Thymus (tissue), 14 donors: Measurements from ENCODE around the gene EHBP1L1. TPM values are rescaled to one million over a fixed set of nuclear protein-coding genes. Genes with fewer than 3 reads are reported as not detected.

Source experiments
- DNase-seq, 9 donors: peaks; one replicate each; pipeline ENCODE4 v3.0.0-alpha.2; 2013; ENCODE audit warnings: low spot score in 9 of 9, low read depth in 6 of 9, missing footprints in 1 of 9
- H3K27ac ChIP-seq, 2 donors: one replicate each; pipeline ENCODE4 v1.5.1; 2013; ENCODE audit warnings: control low read depth in 1 of 2, low read depth in 1 of 2, low read length in 1 of 2, mild to moderate bottlenecking in 1 of 2, moderate library complexity in 1 of 2
- H3K27me3 ChIP-seq, 2 donors: one replicate each; pipeline ENCODE4 v1.5.1; 2013; ENCODE audit warnings: low read length in 1 of 2; ENCODE audit not compliant: control insufficient read depth in 2 of 2, insufficient read depth in 1 of 2
- H3K36me3 ChIP-seq, 2 donors: one replicate each; pipeline ENCODE4 v1.5.1; 2013; ENCODE audit warnings: low read length in 1 of 2, mild to moderate bottlenecking in 1 of 2, moderate library complexity in 1 of 2; ENCODE audit not compliant: control insufficient read depth in 2 of 2, insufficient read depth in 2 of 2
- H3K4me1 ChIP-seq, 2 donors: one replicate each; pipeline ENCODE4 v1.5.1; 2013; ENCODE audit warnings: low read length in 2 of 2; ENCODE audit not compliant: control insufficient read depth in 2 of 2, insufficient read depth in 2 of 2
- H3K4me3 ChIP-seq, 2 donors: one replicate each; pipeline ENCODE4 v1.5.1; 2013; ENCODE audit warnings: low read length in 2 of 2, control low read depth in 1 of 2, mild to moderate bottlenecking in 1 of 2
- H3K9me3 ChIP-seq, 2 donors: one replicate each; pipeline ENCODE4 v1.5.1; 2013; ENCODE audit warnings: low read length in 1 of 2, mild to moderate bottlenecking in 1 of 2; ENCODE audit not compliant: control insufficient read depth in 2 of 2, insufficient read depth in 1 of 2
- WGBS: extraction: QIAGEN DNeasy Blood & Tissue Kit; methylation state at CpG from one replicate; pipeline ENCODE4 v1.1.7; 2013; 5-methylcytosine and 5-hydroxymethylcytosine counted together
- long read RNA-seq, 10 donors: transcript quantifications; one replicate each; lab custom pipeline, GENCODE V29; 2026
- polyA plus RNA-seq: library from polyadenylated mRNA; stranded (reverse); fragments of 200-250 nt; gene quantifications from one replicate; pipeline ENCODE4 v1.2.3, GENCODE V29; 2013
- total RNA-seq: library from RNA; stranded (reverse); fragments of 120-200 nt; gene quantifications from one replicate; pipeline ENCODE4 v1.2.4, GENCODE V29; 2013
- donor health status: healthy.

The EHBP1L1 gene
- total RNA-seq (19.9 TPM), polyA plus RNA-seq (66.5 TPM)
- long read RNA-seq, donor 1 = 0 reads
- long read RNA-seq, donor 2 = 0 reads
- long read RNA-seq, donor 3, transcript EHBP1L1-202 (1 exons, 3,169 nt) = major isoform, 20 of 31 reads
- long read RNA-seq, donor 3, transcript EHBP1L1-209 (3 exons, 769 nt) = minor isoform, 6 of 31 reads
- long read RNA-seq, donor 3, partial matches to known transcripts = 5 of 31 reads
- long read RNA-seq, donor 3, other reads (novel, unspliced or antisense) = 0 of 31 reads
- long read RNA-seq, donor 4, partial matches to known transcripts = 5 of 11 reads
- long read RNA-seq, donor 4, other reads (novel, unspliced or antisense) = 0 of 11 reads
- long read RNA-seq, donor 5, transcript EHBP1L1-202 (1 exons, 3,169 nt) = major isoform, 29 of 59 reads
- long read RNA-seq, donor 5, transcript EHBP1L1-209 (3 exons, 769 nt) = minor isoform, 7 of 59 reads
- long read RNA-seq, donor 5, partial matches to known transcripts = 22 of 59 reads
- long read RNA-seq, donor 5, other reads (novel, unspliced or antisense) = 0 of 59 reads
- long read RNA-seq, donor 6, full-length matches to known transcripts = 26 of 31 reads
- long read RNA-seq, donor 6, partial matches to known transcripts = 5 of 31 reads
- long read RNA-seq, donor 6, other reads (novel, unspliced or antisense) = 0 of 31 reads
- long read RNA-seq, donor 7, transcript EHBP1L1-202 (1 exons, 3,169 nt) = major isoform, 6 of 7 reads
- long read RNA-seq, donor 7, partial matches to known transcripts = 0 of 7 reads
- long read RNA-seq, donor 7, other reads (novel, unspliced or antisense) = 0 of 7 reads
- long read RNA-seq, donor 8, partial matches to known transcripts = 0 of 3 reads
- long read RNA-seq, donor 8, other reads (novel, unspliced or antisense) = 0 of 3 reads
- long read RNA-seq, donor 9, partial matches to known transcripts = 5 of 9 reads
- long read RNA-seq, donor 9, other reads (novel, unspliced or antisense) = 0 of 9 reads
- long read RNA-seq, donor 10, partial matches to known transcripts = 0 of 16 reads
- long read RNA-seq, donor 10, other reads (novel, unspliced or antisense) = 11 of 16 reads

GRCh38 chr11:65575568-65576231, at the start of gene EHBP1L1:
EHBP1L1 (plus strand) TSS chr11:65576053; CDS start chr11:65576303, 250 bp downstream.
- Histone ChIP-seq H3K9me3 (no peaks in the 10 kb centered on the region), H3K27me3 (no peaks in the 10 kb centered on the region), H3K36me3 (peaks cover 19 to 25% of the 10 kb centered on the region in 2 donors), H3K4me3 (peak within 1 kb of the TSS; percentile 66 to 84), H3K4me1 (peaks cover 34 to 61% of the 10 kb centered on the region in 2 donors), H3K27ac (peak within 1 kb of the TSS; percentile 84 to 97)
- DNase-seq = peak in 6 of 9 donors; percentile 40 to 87 (median 71)
- WGBS = under 1% methylated on average over 69 of the region's 69 CpGs

GRCh38 chr11:65526744-65527143, 49.1 kb upstream of the EHBP1L1 start:
- H3K36me3 ChIP-seq = peaks cover 37 to 39% of the 10 kb centered on the region in 2 donors
- H3K4me3 ChIP-seq = no peak overlapping the region

GRCh38 chr11:65528819-65529350, 47.0 kb upstream of the EHBP1L1 start:
- peaks cover 53 to 56% of the 10 kb centered on the region in 2 donors for H3K36me3 ChIP-seq

More at GRCh38 chr11:65526744-65527143, 49.1 kb upstream of the EHBP1L1 start:
- H3K27me3 ChIP-seq = no peaks in the 10 kb centered on the region
- H3K27ac ChIP-seq = no peak overlapping the region
- peaks cover 29 to 54% of the 10 kb centered on the region in 2 donors for H3K4me1 ChIP-seq
- WGBS = 96% methylated on average over 8 of the region's 8 CpGs
- DNase-seq = no peak
- no peaks in the 10 kb centered on the region for H3K9me3 ChIP-seq

GRCh38 chr11:65529475-65530156, 46.2 kb upstream of the EHBP1L1 start:
- Histone ChIP-seq H3K36me3 (peaks cover 53 to 59% of the 10 kb centered on the region in 2 donors), H3K27me3 (no peaks in the 10 kb centered on the region), H3K4me3 (no peak overlapping the region), H3K4me1 (peaks cover 17 to 26% of the 10 kb centered on the region in 2 donors), H3K9me3 (no peaks in the 10 kb centered on the region), H3K27ac (no peak overlapping the region)
- DNase-seq = no peak
- 91% methylated on average over 10 of the region's 10 CpGs for WGBS

More at GRCh38 chr11:65528819-65529350, 47.0 kb upstream of the EHBP1L1 start:
- no peaks in the 10 kb centered on the region for H3K9me3 ChIP-seq
- H3K4me3 ChIP-seq = no peak overlapping the region
- no peak overlapping the region for H3K27ac ChIP-seq
- H3K4me1 ChIP-seq = peaks cover 23 to 33% of the 10 kb centered on the region in 2 donors
- no peaks in the 10 kb centered on the region for H3K27me3 ChIP-seq
- DNase-seq = no peak
- whole genome bisulfite sequencing = 98% methylated on average over 12 of the region's 12 CpGs

- no peaks in the 10 kb centered on the region for H3K27me3 ChIP-seq
- peaks cover 17 to 26% of the 10 kb centered on the region in 2 donors for H3K4me1 ChIP-seq
- no peak overlapping the region for H3K27ac ChIP-seq
- WGBS = 82% methylated on average over 5 of the region's 5 CpGs
- peak in 2 of 9 donors; percentile 19 to 44 for DNase-seq
- H3K36me3 ChIP-seq = peaks cover 54 to 64% of the 10 kb centered on the region in 2 donors
- H3K9me3 ChIP-seq = no peaks in the 10 kb centered on the region
- no peak overlapping the region for H3K4me3 ChIP-seq
Observed at GRCh38 chr11:65530157-65530496, 45.7 kb upstream of the EHBP1L1 start.

- H3K27me3 ChIP-seq = no peaks in the 10 kb centered on the region
- no peak overlapping the region for H3K27ac ChIP-seq
- 96% methylated on average over 15 of the region's 15 CpGs for WGBS
- H3K9me3 ChIP-seq = no peaks in the 10 kb centered on the region
- DNase-seq = no peak
- H3K4me1 ChIP-seq = peaks cover 8 to 13% of the 10 kb centered on the region in 2 donors
- peaks cover 65 to 80% of the 10 kb centered on the region in 2 donors for H3K36me3 ChIP-seq
- H3K4me3 ChIP-seq = no peak overlapping the region
Observed at GRCh38 chr11:65532388-65533064, 43.3 kb upstream of the EHBP1L1 start.

GRCh38 chr11:65535102-65535501, 40.8 kb upstream of the EHBP1L1 start:
- 98% methylated on average over 9 of the region's 9 CpGs for WGBS
- DNase-seq = no peak
- Histone ChIP-seq H3K4me3 (no peak overlapping the region), H3K27ac (no peak overlapping the region), H3K4me1 (peaks cover under 1 to 8% of the 10 kb centered on the region in 2 donors), H3K36me3 (peaks cover 65 to 83% of the 10 kb centered on the region in 2 donors), H3K27me3 (peaks cover 0 to 3% of the 10 kb centered on the region in 2 donors), H3K9me3 (no peaks in the 10 kb centered on the region)
